HEK293 (cell line): ENCODE results near the gene MUC12.

ENCODE experiments used
- KLF10 ChIP-seq: fragments of 450-650 bp; IDR thresholded peaks from 2 replicates; pipeline ENCODE4 v1.5.1; 2018; ENCODE audit warnings: missing biosample characterization, mild to moderate bottlenecking, missing genetic modification characterization
- SP2 ChIP-seq: fragments of 450-650 bp; formaldehyde crosslinking; IDR thresholded peaks from 2 replicates; pipeline ENCODE4 v1.5.1; 2016; ENCODE audit warnings: missing biosample characterization, missing genetic modification characterization
- YY1 ChIP-seq: fragments of 450-650 bp; formaldehyde crosslinking; IDR thresholded peaks from 2 replicates; pipeline ENCODE4 v1.5.1; 2018; ENCODE audit warnings: missing biosample characterization, missing genetic modification characterization
- ZNF10 ChIP-seq: fragments of 450-650 bp; formaldehyde crosslinking; IDR thresholded peaks from 2 replicates; pipeline ENCODE4 v1.5.1; 2017; ENCODE audit warnings: missing biosample characterization, missing genetic modification characterization
- ZNF140 ChIP-seq: fragments of 450-650 bp; formaldehyde crosslinking; IDR thresholded peaks from 2 replicates; pipeline ENCODE4 v1.5.1; 2016; ENCODE audit warnings: missing biosample characterization, missing genetic modification characterization
- ZNF16 ChIP-seq: fragments of 450-650 bp; formaldehyde crosslinking; IDR thresholded peaks from 2 replicates; pipeline ENCODE4 v1.5.1; 2016; ENCODE audit warnings: low read depth, missing biosample characterization, missing genetic modification characterization
- ZNF24 ChIP-seq: fragments of 450-650 bp; formaldehyde crosslinking; IDR thresholded peaks from 2 replicates; pipeline ENCODE4 v1.5.1; 2016; ENCODE audit warnings: missing biosample characterization, missing genetic modification characterization
- ZNF274 ChIP-seq, 2 experiments: fragments of 200-500 bp in 1 of 2; fragments of 450-650 bp in 1 of 2; sonication (Bioruptor generic) in 1 of 2; formaldehyde crosslinking in 1 of 2; IDR thresholded peaks; 2 replicates each; pipeline versions ENCODE4 v1.5.1 to v1.6.1; 2014 to 2016; ENCODE audit warnings: borderline replicate concordance in 1 of 2, inconsistent platforms in 1 of 2, low read length in 1 of 2, missing biosample characterization in 1 of 2, missing genetic modification characterization in 1 of 2
- ZNF473 ChIP-seq: fragments of 450-650 bp; formaldehyde crosslinking; IDR thresholded peaks from 2 replicates; pipeline ENCODE4 v1.5.1; 2017; ENCODE audit warnings: missing biosample characterization, missing genetic modification characterization
- ZNF561 ChIP-seq: fragments of 450-650 bp; IDR thresholded peaks from 2 replicates; pipeline ENCODE4 v1.5.1; 2018; ENCODE audit warnings: missing biosample characterization, missing genetic modification characterization, borderline replicate concordance
- TF ChIP-seq, protein P1 (sequence below): fragments of 450-650 bp; formaldehyde crosslinking; IDR thresholded peaks from 2 replicates; pipeline ENCODE4 v1.5.1; 2016; ENCODE audit warnings: missing biosample characterization, missing genetic modification characterization

- no peak for TF ChIP-seq ZNF16
- no peak for TF ChIP-seq KLF10 (tag by site-specific recombination)
- no peak for TF ChIP-seq ZNF274 (IDR thresholded peaks at IDR 0.05; ENCODE audit: low read length)
- TF ChIP-seq ZNF274 (tag by site-specific recombination; IDR thresholded peaks at IDR 0.05; ENCODE audit: borderline replicate concordance), result no peak
- TF ChIP-seq, protein P1, sequence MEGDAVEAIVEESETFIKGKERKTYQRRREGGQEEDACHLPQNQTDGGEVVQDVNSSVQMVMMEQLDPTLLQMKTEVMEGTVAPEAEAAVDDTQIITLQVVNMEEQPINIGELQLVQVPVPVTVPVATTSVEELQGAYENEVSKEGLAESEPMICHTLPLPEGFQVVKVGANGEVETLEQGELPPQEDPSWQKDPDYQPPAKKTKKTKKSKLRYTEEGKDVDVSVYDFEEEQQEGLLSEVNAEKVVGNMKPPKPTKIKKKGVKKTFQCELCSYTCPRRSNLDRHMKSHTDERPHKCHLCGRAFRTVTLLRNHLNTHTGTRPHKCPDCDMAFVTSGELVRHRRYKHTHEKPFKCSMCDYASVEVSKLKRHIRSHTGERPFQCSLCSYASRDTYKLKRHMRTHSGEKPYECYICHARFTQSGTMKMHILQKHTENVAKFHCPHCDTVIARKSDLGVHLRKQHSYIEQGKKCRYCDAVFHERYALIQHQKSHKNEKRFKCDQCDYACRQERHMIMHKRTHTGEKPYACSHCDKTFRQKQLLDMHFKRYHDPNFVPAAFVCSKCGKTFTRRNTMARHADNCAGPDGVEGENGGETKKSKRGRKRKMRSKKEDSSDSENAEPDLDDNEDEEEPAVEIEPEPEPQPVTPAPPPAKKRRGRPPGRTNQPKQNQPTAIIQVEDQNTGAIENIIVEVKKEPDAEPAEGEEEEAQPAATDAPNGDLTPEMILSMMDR (tag by site-specific recombination), result no peak
- TF ChIP-seq SP2 (tag by site-specific recombination), result no peak
- TF ChIP-seq ZNF10, result no peak
- no peak for TF ChIP-seq ZNF140 (tag by site-specific recombination)
- no peak for TF ChIP-seq YY1 (tag by site-specific recombination)
- TF ChIP-seq ZNF473 (tag by site-specific recombination), result no peak
- TF ChIP-seq ZNF561 (tag by site-specific recombination), result no peak
- TF ChIP-seq ZNF24 (tag by site-specific recombination), result no peak
These were observed 9.5 kb upstream of the MUC12 start for GRCh38 chr7:100959894-100960293.
